ENCODE data around the gene MRPL45.
"Not testable (repeated sequence)": the region's sequence is repeated elsewhere in the genome, so short reads cannot be mapped to it uniquely, and the experiment has no call there.

DNA sequence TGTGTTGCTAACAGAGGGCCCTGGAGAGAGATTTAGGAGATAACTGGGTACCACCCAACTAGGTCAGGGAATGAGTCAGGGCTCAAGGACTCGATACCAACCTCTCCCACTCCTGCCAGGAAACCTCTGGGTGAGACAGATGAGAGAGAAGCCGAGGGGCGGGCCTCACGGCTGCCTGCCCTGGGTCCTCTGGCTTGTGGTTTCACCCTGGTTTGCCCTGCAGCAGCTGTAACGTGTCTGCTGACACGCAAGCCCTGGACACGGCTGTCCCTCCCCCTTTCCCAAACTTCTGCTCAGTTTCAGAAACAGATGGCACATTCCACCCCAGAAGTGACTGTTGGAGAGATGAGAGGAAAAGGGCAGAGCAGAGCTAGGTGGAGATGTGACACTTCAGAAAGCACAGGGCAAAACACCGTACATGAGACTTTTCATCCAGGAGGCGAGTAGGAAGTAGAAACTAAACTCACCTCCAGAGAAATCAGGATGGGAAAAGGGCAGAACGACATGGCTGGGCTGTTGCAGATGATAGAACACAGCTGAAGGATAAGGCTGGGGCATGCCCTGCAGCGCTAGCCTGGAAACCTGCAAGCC is 10.4 kb upstream of the MRPL45 start:
- not testable (repeated sequence) for TF ChIP-seq CTCF (IDR thresholded peaks at IDR 0.05)
- TF ChIP-seq, protein P1, sequence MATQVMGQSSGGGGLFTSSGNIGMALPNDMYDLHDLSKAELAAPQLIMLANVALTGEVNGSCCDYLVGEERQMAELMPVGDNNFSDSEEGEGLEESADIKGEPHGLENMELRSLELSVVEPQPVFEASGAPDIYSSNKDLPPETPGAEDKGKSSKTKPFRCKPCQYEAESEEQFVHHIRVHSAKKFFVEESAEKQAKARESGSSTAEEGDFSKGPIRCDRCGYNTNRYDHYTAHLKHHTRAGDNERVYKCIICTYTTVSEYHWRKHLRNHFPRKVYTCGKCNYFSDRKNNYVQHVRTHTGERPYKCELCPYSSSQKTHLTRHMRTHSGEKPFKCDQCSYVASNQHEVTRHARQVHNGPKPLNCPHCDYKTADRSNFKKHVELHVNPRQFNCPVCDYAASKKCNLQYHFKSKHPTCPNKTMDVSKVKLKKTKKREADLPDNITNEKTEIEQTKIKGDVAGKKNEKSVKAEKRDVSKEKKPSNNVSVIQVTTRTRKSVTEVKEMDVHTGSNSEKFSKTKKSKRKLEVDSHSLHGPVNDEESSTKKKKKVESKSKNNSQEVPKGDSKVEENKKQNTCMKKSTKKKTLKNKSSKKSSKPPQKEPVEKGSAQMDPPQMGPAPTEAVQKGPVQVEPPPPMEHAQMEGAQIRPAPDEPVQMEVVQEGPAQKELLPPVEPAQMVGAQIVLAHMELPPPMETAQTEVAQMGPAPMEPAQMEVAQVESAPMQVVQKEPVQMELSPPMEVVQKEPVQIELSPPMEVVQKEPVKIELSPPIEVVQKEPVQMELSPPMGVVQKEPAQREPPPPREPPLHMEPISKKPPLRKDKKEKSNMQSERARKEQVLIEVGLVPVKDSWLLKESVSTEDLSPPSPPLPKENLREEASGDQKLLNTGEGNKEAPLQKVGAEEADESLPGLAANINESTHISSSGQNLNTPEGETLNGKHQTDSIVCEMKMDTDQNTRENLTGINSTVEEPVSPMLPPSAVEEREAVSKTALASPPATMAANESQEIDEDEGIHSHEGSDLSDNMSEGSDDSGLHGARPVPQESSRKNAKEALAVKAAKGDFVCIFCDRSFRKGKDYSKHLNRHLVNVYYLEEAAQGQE (IDR thresholded peaks at IDR 0.05; ENCODE audit: insufficient read depth in 1 of 2, low read depth in 2 of 2, low read length in 1 of 2): not testable (repeated sequence)
